Activated CD8-positive, alpha-beta memory T cell treated with anti-CD3 and anti-CD28 coated beads, Interleukin-2, amount 50 U/mL, for 4 hours (primary cell): Measurements from ENCODE around the gene DEFB114.
"Not testable (repeated sequence)": the region's sequence is repeated elsewhere in the genome, so short reads cannot be mapped to it uniquely, and the experiment has no call there.

Experiments
- DNase-seq: peaks from one replicate; pipeline ENCODE4 v3.0.0-alpha.2; 2020

Gene DEFB114, protein sequence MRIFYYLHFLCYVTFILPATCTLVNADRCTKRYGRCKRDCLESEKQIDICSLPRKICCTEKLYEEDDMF

GRCh38 chr6:49964064-49964463 lies at the start of gene DEFB114:
Gene DEFB114, minus strand, starts transcription at chr6:49964164. Its CDS starts 59 bp downstream, at chr6:49964105.
- no peak for DNase-seq

GRCh38 chr6:50007819-50008218 lies 43.9 kb upstream of the DEFB114 start:
- no peak for DNase-seq

DNA sequence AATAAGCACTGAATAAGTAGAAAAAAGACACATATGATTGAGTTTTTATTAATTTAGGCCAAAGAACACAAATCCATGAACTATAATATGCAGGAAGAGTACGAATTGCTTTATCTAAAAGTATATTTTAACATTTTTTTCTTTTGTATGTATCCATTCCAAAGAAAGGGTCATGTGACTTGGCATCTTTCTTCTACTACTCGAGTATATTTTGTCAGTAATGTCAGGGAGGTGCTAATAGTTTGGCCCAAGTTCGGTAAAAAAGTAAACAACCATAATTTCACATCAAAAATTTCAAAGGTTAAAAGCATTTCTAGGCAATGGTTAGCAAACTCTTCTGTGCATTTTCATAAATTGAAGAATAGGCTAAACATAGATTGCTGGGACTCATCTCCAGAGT lies 39.2 kb upstream of the DEFB114 start:
- no peak for DNase-seq

- no peak for DNase-seq
Observed at GRCh38 chr6:49995278-49995677, 31.3 kb upstream of the DEFB114 start.

- DNase-seq, result no peak
Observed at GRCh38 chr6:49988900-49989299, 24.9 kb upstream of the DEFB114 start.

- DNase-seq, result no peak
Observed at GRCh38 chr6:49987749-49988148, 23.8 kb upstream of the DEFB114 start.

GRCh38 chr6:49986551-49986950 lies 22.6 kb upstream of the DEFB114 start:
- no peak for DNase-seq

GRCh38 chr6:49982046-49982445 lies 18.1 kb upstream of the DEFB114 start:
- no peak for DNase-seq

- no peak for DNase-seq
Observed at GRCh38 chr6:49980898-49981297, 16.9 kb upstream of the DEFB114 start.

DNA sequence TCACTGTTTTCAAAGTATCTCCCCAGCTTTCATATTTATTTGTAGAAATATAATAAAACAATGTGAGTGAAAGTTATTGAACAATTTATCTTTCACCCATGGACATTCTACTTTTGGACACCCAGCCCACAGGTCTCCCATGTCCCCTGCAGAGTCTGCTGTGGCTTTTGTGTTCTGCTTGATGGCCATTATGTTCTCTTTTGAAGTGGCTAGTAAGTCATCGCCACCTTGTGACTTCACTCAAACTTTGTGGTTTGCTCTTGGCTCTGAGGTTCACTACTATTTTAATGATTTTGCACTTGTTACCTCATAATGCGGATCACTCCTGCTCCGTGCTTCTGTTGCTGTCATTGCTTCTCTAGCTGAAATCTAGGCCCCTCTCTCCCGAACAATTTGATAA lies 15.6 kb upstream of the DEFB114 start:
- no peak for DNase-seq

DNA sequence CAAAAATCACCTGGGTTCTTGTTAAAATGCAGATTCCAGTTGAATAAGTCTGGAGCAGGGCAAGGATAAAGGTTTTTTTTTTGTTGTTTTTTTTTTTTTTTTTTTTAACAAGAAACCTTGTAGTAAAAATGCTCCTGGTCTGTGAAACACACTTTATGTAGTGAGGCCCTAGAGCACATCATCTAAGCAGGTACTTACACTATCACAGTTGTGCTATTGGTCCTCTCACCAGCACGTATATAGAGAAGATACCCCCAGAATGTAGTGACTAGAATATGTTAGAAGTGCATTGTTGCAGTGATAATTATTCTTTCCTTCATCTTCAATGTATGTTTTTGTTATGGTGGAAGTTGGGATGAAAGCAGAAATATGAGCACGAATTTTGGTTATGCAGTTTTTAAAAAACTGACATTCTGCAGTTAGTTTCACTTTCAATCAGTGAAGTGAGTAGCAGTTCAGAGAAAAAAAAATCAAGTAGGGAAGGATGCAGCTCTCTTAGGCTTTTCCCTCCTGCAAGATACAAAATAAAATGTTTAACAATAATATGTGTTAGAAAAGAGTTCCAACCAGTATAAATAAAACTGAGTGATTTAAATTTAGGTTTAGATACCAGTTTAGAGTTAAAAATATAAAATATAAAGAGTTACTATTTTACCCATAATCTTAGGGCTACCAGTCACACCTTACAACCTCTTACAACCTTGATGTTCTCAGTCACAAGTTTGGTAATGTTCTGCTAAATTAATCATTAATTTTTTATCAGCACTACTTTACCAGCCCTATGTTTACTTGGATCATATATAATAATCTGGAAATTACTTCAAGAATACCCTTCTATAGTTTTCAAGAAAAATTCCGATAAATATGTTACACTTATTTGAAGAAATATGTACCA lies 14.6 kb upstream of the DEFB114 start:
- DNase-seq, result no peak

GRCh38 chr6:49969605-49970004 lies 5.6 kb upstream of the DEFB114 start, which contains the start of gene DEFB113:
Gene DEFB113, minus strand, starts transcription at chr6:49969625. Its CDS starts 0 bp downstream, at chr6:49969625.
- no peak for DNase-seq

- DNase-seq, result no peak
Observed at GRCh38 chr6:49966823-49967222, 2.9 kb upstream of the DEFB114 start.

GRCh38 chr6:49966334-49966733 lies 2.4 kb upstream of the DEFB114 start:
- DNase-seq, result no peak

GRCh38 chr6:49958180-49958579 lies 5.8 kb downstream of the DEFB114 start:
- no peak for DNase-seq

DNA sequence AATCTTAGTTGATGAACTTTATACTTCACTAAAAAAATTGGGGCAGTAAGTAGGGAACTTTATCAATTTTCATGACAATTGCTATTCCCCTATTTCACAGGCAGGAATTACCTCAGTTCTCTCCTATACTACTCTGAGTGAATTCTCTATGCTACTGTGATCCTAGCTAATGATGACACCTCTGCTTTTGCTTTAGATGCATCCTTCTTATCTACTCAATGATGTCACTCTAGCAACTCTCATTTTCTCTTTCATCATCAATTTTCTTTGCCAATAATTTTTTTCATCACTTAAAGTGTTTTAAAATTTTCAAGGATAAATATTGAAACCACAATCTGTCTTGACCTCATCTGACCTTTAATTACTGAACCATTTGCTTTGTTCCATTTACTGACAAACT lies 8.1 kb downstream of the DEFB114 start:
- no peak for DNase-seq

DNA sequence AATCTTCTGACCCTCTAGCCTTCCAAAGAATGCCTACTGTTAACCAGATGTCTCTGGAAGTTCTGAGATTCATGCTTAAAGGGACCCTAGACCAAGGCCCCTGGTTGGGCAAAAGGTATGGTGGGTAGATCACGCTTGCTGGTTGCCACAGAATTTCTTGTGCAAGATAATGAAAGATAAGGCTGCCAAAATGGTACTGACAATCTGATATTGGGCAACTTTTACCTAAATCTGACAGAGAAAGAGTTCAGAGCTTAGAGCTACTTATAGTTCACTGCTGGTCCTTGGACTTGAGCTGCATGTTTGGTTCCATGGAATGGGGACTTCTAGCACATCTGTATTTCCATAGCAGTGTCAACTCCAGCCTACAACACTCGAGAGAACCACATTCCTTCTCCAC lies 12.0 kb downstream of the DEFB114 start:
- no peak for DNase-seq

DNA sequence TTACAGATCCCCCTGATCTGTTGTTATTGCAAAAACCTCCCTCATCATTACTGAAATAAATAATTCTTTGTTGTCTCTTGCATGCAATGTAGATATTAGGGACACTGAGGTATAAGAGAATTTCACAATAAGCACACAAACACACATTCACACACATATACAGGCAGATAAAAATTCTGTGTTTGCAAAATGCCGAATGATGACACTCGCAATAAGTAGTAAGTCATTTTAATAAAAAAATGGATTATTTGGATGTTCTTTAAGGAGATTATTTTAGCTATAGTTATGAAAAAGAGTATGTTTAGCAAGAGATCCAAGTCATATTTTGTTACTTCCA lies 13.6 kb downstream of the DEFB114 start:
- DNase-seq, result no peak

DNA sequence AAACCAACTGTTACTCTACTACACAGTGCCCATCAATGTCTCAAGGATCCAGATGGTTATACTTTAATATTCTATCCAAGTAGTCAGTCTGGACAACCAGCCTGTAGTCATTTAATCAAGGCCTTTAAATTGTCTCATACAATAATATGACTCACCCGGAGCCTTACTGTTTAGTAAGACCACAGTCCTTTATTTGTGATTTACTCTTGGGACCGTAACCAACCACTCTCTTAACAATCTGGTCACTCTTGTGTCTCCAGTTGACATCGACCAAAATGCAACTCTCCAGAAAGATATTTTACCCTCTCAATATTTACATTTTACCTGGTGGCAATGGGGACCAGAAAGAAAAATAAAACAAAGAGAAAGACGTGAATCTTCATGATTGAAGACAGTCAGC lies 14.9 kb downstream of the DEFB114 start:
- DNase-seq, result no peak

DNA sequence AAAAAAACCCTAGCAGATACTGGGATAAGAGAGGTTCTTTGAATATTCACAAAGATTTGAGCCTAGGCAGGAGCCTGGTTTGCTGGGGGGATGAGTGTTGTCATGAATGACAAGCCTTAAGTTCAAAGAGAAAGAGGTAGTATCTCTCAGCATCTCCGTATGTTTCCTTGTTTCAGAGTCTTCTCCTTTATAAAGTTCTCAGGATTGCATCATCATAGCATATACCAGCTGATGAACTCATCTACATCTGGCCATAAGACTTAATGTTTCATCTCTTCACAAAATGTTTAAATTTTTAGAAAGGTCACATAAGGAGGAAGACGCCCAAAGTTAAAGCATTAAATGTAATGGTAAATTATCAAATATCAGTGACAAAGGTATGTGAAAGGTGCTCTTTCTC lies 17.1 kb downstream of the DEFB114 start:
- no peak for DNase-seq

- not testable (repeated sequence) for DNase-seq
Observed at GRCh38 chr6:49944068-49944467, 19.9 kb downstream of the DEFB114 start.

DNA sequence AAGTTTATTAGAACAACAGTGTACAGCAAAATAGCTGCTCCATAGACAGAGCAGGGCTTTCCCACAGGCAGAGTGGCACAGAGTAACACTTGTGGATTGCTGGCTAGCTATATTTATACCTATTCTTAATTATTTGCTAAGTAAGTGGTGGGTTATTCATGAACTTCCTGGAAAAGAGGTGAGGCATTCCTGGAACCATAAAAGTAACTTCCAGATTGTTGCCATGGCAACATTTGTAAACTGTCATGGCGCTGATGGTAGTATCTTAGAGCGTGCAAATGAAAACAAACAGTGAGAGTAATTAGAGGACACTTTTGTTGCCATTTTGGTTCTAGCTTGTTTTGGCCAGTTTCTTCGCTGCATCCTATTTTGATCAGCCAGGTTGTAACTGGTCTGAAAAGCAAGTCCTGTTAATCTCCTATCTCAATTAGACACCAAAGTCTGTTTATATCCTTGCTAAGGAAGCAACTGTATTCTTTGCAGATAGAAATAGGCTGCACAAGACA lies 23.9 kb downstream of the DEFB114 start:
- DNase-seq, result no peak

GRCh38 chr6:49937811-49938210 lies 26.2 kb downstream of the DEFB114 start:
- no peak for DNase-seq

DNA sequence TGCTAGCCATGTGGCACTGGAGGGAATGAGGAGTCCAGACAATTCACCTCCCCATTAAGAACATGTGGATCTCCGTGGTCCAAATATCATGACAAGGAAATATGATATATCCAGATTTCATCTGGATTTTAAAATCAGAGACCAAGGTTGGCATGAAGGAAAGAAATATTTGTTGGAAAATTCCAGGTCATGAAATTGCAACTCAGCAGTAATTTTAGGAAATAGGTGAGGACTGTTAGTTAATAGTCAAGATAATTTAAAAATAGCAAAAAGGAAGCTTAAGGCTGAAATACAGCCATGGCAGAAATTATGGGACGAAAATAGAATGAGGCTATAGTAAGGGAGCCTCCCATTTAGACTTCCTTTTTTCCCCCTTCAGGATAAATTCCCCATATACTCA lies 26.9 kb downstream of the DEFB114 start:
- DNase-seq, result no peak

DNA sequence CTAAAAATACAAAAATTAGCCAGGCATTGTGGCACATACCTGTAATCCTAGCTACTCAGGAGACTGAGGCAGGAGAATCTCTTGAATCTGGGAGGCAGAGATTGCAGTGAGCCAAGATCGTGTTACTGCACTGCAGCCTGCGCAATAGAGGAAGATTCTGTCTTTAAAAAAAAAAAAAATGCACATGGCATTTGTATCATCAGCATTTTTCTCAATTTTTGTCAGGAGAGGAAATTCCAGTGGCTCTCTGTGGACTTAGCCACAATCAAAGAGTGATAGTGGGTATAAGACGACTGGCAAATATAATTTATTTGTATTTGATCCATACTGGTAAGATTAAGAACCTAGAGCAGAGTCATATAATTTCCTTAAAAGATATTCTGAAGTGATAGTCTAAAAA lies 28.6 kb downstream of the DEFB114 start:
- DNase-seq, result no peak
